Measurements from ENCODE around the gene XYLT1.

GRCh38 chr16:17444658-17445057 lies 26.1 kb downstream of the XYLT1 start:
- TF ChIP-seq CTCF (optimal IDR thresholded peaks at IDR 0.05 in 1 of 3, IDR thresholded peaks at IDR 0.05 in 1 of 3, conservative IDR thresholded peaks at IDR 0.05 in 1 of 3; ENCODE audit: extremely low read depth in 1 of 3, insufficient read depth in 2 of 3, low read length in 3 of 3) = no peak
- no peak for TF ChIP-seq EZH2 (IDR thresholded peaks at IDR 0.05; ENCODE audit: low read length)
